GM12878 (cell line): ENCODE data around the gene LINGO1. TPM values are rescaled to one million over a fixed set of nuclear protein-coding genes. Genes with fewer than 3 reads are reported as not detected.

Experiments used
- ATAC-seq: fragments of 200-7000 bp; cut with Tn5 transposase; 3 replicates; pipeline ENCODE4 v1.9.1; 2020; ENCODE audit warnings: mild to moderate bottlenecking, moderate library complexity
- BruUV-seq: library from RNA; stranded (reverse); fragments of 400-500 nt; replicated peaks from 2 replicates; lab custom pipeline; 2021; lab: Mats Ljungman, UMichigan
- CTCF ChIA-PET: fragments of 300-600 bp; sonication (Branson Sonifier 250); formaldehyde crosslinking; extraction: SDS; loops from one replicate; lab custom pipeline; 2021; ENCODE audit warnings: inconsistent platforms; lab: Yijun Ruan, JAX
- POLR2A ChIA-PET: fragments of 350-600 bp; formaldehyde crosslinking; extraction: SDS; loops from one replicate; lab custom pipeline; 2021; ENCODE audit warnings: inconsistent platforms; lab: Charles Lee
- RAD21 ChIA-PET: fragments of 300-600 bp; sonication (Branson Sonifier 250); formaldehyde crosslinking; loops from one replicate; lab custom pipeline; 2023; ENCODE audit warnings: antibody characterized with exemption; ENCODE audit not compliant: unreplicated experiment; lab: Charles Lee
- SMC1A ChIA-PET: fragments of 300-600 bp; sonication (Branson Sonifier 250); formaldehyde crosslinking; loops from one replicate; lab custom pipeline; 2023; ENCODE audit not compliant: unreplicated experiment, uncharacterized antibody; lab: Charles Lee
- DNase-seq: peaks from one replicate; pipeline ENCODE4 v3.0.0-alpha.2; 2011; ENCODE audit warnings: low read depth, low spot score
- FAIRE-seq: peaks from 3 replicates; lab custom pipeline; 2011; peaks lifted over from hg19 to GRCh38; lab: Jason Lieb, UNC
- H2AFZ ChIP-seq: 2 replicates; pipeline ENCODE4 v1.6.0; 2011; ENCODE audit warnings: low read depth, low read length, control low read depth; ENCODE audit not compliant: control insufficient read depth
- H3K27ac ChIP-seq: 2 replicates; pipeline ENCODE4 v1.5.1; 2011; ENCODE audit warnings: control low read depth; ENCODE audit not compliant: control insufficient read depth, insufficient read depth
- H3K27me3 ChIP-seq, 2 experiments: replicated peaks in 1 of 2; 2 replicates each; pipeline versions ENCODE4 v1.6.0 to v1.6.1; 2011; ENCODE audit warnings: low read length in 1 of 2; ENCODE audit not compliant: control insufficient read depth in 2 of 2, insufficient read depth in 2 of 2
- H3K36me3 ChIP-seq, 2 experiments: 2 replicates each; pipeline ENCODE4 v1.5.1; 2011; ENCODE audit warnings: low read length in 1 of 2; ENCODE audit not compliant: control insufficient read depth in 2 of 2, insufficient read depth in 2 of 2
- H3K4me1 ChIP-seq: 2 replicates; pipeline ENCODE4 v1.6.1; 2011; ENCODE audit warnings: mild to moderate bottlenecking, low read length, moderate library complexity, mixed read lengths; ENCODE audit not compliant: control insufficient read depth, insufficient read depth
- H3K4me2 ChIP-seq: 2 replicates; pipeline ENCODE4 v1.6.0; 2011; ENCODE audit warnings: control low read depth; ENCODE audit not compliant: control insufficient read depth, insufficient read depth
- H3K4me3 ChIP-seq: fragments of 200-600 bp; sonication (generic); 2 replicates; pipeline ENCODE4 v1.5.1; 2016
- H3K79me2 ChIP-seq: 2 replicates; pipeline ENCODE4 v1.6.0; 2011; ENCODE audit warnings: low read length; ENCODE audit not compliant: control insufficient read depth, insufficient read depth
- H3K9ac ChIP-seq: 2 replicates; pipeline ENCODE4 v1.8.0; 2011; ENCODE audit warnings: low read length, control low read depth, mixed read lengths; ENCODE audit not compliant: control insufficient read depth, insufficient read depth
- H3K9me3 ChIP-seq: replicated peaks from 3 replicates; pipeline ENCODE4 v1.5.1; 2011; ENCODE audit warnings: mild to moderate bottlenecking, low read length; ENCODE audit not compliant: control insufficient read depth, insufficient read depth
- H4K20me1 ChIP-seq: 2 replicates; pipeline ENCODE4 v1.6.0; 2011; ENCODE audit not compliant: control insufficient read depth, insufficient read depth
- BCLAF1 ChIP-seq: fragments of 450-650 bp; IDR thresholded peaks from 2 replicates; pipeline ENCODE4 v1.6.1; 2017; ENCODE audit warnings: antibody characterized with exemption, mild to moderate bottlenecking, moderate library complexity
- E4F1 ChIP-seq: fragments of 450-650 bp; IDR thresholded peaks from 2 replicates; pipeline ENCODE4 v1.6.1; 2018; ENCODE audit warnings: borderline replicate concordance, mild to moderate bottlenecking; ENCODE audit not compliant: partially characterized antibody
- HDAC6 ChIP-seq: fragments of 200-600 bp; sonication (generic); IDR thresholded peaks from one replicate; pipeline ENCODE4 v1.8.0; 2017; ENCODE audit warnings: antibody characterized with exemption; ENCODE audit not compliant: unreplicated experiment
- JUNB ChIP-seq: IDR thresholded peaks from 2 replicates; pipeline ENCODE4 v1.6.1; 2016; ENCODE audit warnings: antibody characterized with exemption, mild to moderate bottlenecking
- SMARCA5 ChIP-seq: fragments of 450-650 bp; IDR thresholded peaks from 2 replicates; pipeline ENCODE4 v1.6.1; 2017; ENCODE audit warnings: mild to moderate bottlenecking
- SUZ12 ChIP-seq: fragments of 200-600 bp; sonication (generic); IDR thresholded peaks from one replicate; pipeline ENCODE4 v1.6.1; 2018; ENCODE audit warnings: antibody characterized with exemption, mild to moderate bottlenecking; ENCODE audit not compliant: unreplicated experiment
- YY1 ChIP-seq: IDR thresholded peaks from 2 replicates; pipeline ENCODE4 v1.6.1; 2011; ENCODE audit warnings: low read depth, mild to moderate bottlenecking, low read length
- ZNF592 ChIP-seq: fragments of 450-650 bp; IDR thresholded peaks from 2 replicates; pipeline ENCODE4 v1.6.1; 2017; ENCODE audit warnings: mild to moderate bottlenecking, moderate library complexity
- WGBS: methylation state at CpG from one replicate; pipeline ENCODE4 v1.1.6; 2016; ENCODE audit warnings: low lambda C conversion rate; ENCODE audit not compliant: insufficient replicate concordance, insufficient coverage; ENCODE audit errors: missing lambda C conversion rate; 5-methylcytosine and 5-hydroxymethylcytosine counted together
- in situ Hi-C: fragments of 300-500 bp; cut with MboI; formaldehyde crosslinking; loops from 9 replicates; pipeline ENCODE4 v1.14.3; 2018; ENCODE audit warnings: mixed read lengths
- intact Hi-C: fragments of 100-400 bp; cut with micrococcal nuclease; formaldehyde crosslinking; loops from one replicate; pipeline ENCODE4 v1.14.2; 2022; ENCODE audit not compliant: unreplicated experiment
- polyA plus RNA-seq, 11 experiments: library from polyadenylated mRNA; depleted of rRNA in 4 of 11; unstranded in 6 of 11; stranded (reverse) in 5 of 11; fragments of >200 nt; fragmentation: Nextera tagmentation in 4 of 11; fragmentation: Illumina TruSeq in 1 of 11; extraction: Ambion mirVana in 4 of 11; extraction: Trizol in 1 of 11; gene quantifications; 1 replicate in 1 of 11; 2 replicates in 10 of 11; pipeline versions ENCODE4 v1.2.1 to v1.2.3, GENCODE V29; 2011 to 2016; ENCODE audit warnings: inconsistent platforms in 2 of 11, missing spikeins in 2 of 11, low read depth in 1 of 11
- total RNA-seq, 4 experiments: library from RNA; depleted of rRNA in 3 of 4; stranded (reverse); fragments of >200 nt in 3 of 4; fragmentation: Illumina TruSeq in 1 of 4; extraction: Trizol in 1 of 4; gene quantifications; 2 replicates each; pipeline versions ENCODE4 v1.2.1 to v1.2.3, GENCODE V29; 2013 to 2021

The LINGO1 gene
- total and polyA plus RNA-seq, 10 of the 15 experiments (the other 5 are each of a cell fraction or from before 2014, with no cell fraction given) = 0.04 to 3.9 (median 0.17) TPM; not detected in 6

- under 1% methylated on average over 54 of the region's 55 CpGs for WGBS
- Histone ChIP-seq H3K27me3 (peaks cover 16 to 18% of the 10 kb centered on the region in 2 experiments), H3K79me2 (no peaks in the 10 kb centered on the region), H3K27ac (no peak overlapping the region), H3K9me3 (no peaks in the 10 kb centered on the region), H3K4me3 (peak overlapping the region; percentile 29; the same call in 1 of the 2 replicates), H3K4me2 (peak overlapping the region; percentile 87), H3K9ac (no peak overlapping the region), H3K4me1 (no peaks in the 10 kb centered on the region; the same call in 1 of the 2 replicates), H2AFZ (peak overlapping the region; percentile 6), H3K36me3 (no peaks in the 10 kb centered on the region), H4K20me1 (no peaks in the 10 kb centered on the region)
- intact Hi-C loops (loop anchor here (5.0 kb wide), 1 partner anchor 446 kb away; no protein-coding TSS in a partner anchor), in situ Hi-C loops (loop anchor here (25.0 kb wide), 1 partner anchor 179 kb away; no protein-coding TSS in a partner anchor)
- ATAC-seq (peak; percentile 98), DNase-seq (no peak), FAIRE-seq (peak; percentile 77)
- POLR2A ChIA-PET = no interaction called here
- CTCF ChIA-PET = interaction anchor here (0.6 to 5.1 kb wide), 24 partner anchors 9 to 447 kb away, joined by 3 to 48 read pairs (median 4); no protein-coding TSS in a partner anchor
- no TSS peak for BruUV-seq
- RAD21 ChIA-PET = interaction anchor here (1.0 to 2.6 kb wide), 3 partner anchors 90 to 242 kb away, joined by 3 to 19 read pairs (median 3); no protein-coding TSS in a partner anchor
- SMC1A ChIA-PET = interaction anchor here (1.0 kb wide), 2 partner anchors 32 to 256 kb away, joined by 3 read pairs; no protein-coding TSS in a partner anchor
- no peak for TF ChIP-seq JUNB
- TF ChIP-seq E4F1 = no peak
- TF ChIP-seq YY1 = peak; percentile 85
- peak; percentile 87 for TF ChIP-seq SUZ12
- peak; percentile 96 for TF ChIP-seq SMARCA5
- no peak for TF ChIP-seq BCLAF1
- no peak for TF ChIP-seq HDAC6
- TF ChIP-seq ZNF592 = peak; percentile 78
Measured at GRCh38 chr15:77633134-77633912, 611 bp upstream of the LINGO1 start.
